HPDE6-E6E7 (cell line): ENCODE data around the gene FPGS.
"Not testable (repeated sequence)": the region's sequence is repeated elsewhere in the genome, so short reads cannot be mapped to it uniquely, and the experiment has no call there.

Source experiments
- DNase-seq: peaks from one replicate; pipeline ENCODE4 v3.0.0; 2011; ENCODE audit warnings: missing footprints; ENCODE audit errors: extremely low spot score

Gene FPGS

GRCh38 chr9:127802576-127803443 is at the start of gene FPGS:
Gene FPGS (plus strand): TSS chr9:127802882. CDS start chr9:127802925, 43 bp downstream.
- peak; percentile 69 for DNase-seq

GRCh38 chr9:127753148-127753547 is 49.5 kb upstream of the FPGS start:
- DNase-seq: no peak

DNA sequence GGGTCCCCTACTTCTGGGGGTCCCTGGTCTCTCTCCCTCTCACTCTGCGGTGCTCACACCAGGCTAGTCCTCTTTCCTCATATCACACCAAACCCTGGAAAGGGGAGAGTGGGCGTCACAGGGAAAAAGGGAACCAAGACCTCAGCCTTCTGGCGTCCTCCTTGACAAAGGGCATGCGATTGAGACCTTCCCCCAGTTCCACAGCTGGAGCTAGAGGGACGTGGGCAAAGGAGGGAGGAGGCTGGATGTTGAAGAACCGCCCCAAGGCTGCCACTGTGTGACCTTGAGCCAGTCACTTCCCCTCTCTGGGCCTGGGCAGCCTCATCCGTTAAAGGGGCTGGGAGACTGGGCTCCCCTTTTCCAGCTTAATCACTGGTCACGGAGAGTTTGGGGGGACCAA is 49.1 kb upstream of the FPGS start:
- no peak for DNase-seq

GRCh38 chr9:127754099-127755060 is 48.3 kb upstream of the FPGS start:
- no peak for DNase-seq

DNA sequence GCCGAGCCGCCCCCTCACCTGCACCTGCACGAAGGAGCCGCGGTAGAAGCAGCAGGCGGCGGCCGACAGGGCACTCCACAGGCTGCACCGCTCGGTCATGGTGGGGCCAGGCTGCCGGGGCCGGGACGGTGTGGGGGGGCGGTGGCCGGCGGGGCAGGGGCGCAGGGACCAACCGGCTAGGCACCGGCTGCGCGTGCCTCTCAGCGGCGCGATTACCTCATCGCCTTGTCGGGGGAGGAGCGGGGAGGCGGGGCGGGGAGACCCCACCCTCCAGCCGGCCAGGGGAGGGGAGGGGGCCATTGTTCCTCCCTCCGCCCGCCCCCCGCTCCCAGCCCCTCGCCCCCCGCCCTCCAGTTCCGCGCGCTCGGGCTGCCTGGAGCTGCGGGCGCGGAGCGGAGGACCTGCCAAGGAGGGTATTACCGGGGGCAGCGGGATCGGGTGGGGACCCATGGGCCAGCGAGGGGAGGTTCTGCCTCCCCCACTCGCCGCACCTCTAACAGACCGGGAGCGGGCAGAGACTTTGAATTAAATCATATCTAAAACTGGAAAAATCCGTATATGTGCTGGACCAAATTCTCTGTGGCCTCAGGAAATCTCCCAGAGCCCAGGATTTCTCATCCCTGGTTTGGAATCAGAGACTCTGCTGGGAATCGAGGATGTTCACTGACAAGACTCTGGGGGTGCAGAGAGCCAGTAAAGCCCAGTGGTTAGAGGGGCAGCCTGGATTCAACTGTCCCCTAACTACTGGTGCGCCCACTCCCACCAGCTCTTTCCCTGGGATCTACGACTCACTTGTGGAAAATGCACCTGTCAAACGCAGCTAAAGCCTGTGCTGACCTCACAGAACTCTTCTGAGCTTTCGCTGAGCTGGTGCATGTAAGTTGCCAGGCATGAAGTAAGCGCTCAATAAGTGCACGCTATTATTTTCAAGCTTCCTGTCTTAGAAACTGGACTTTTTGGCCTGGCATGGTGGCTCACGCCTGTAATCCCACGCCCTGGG is 47.3 kb upstream of the FPGS start:
- DNase-seq: no peak

GRCh38 chr9:127756233-127756632 is 46.4 kb upstream of the FPGS start:
- DNase-seq: no peak

DNA sequence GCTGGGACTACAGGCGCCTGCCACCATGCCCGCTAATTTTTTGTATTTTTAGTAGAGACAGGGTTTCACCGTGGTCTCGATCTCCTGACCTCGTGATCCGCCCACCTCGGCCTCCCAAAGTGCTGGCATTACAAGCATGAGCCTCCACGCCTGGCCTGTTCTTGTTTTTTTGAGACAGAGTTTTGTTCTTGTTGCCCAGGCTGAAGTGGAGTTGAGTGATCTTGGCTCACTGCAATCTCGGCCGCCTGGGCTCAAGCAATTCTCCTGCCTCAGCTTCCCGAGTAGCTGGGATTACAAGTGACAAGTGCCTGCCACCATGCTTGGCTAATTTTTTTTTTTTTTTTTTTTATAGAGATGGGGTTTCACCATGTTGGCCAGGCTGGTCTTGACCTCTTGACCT is 45.9 kb upstream of the FPGS start:
- not testable (repeated sequence) for DNase-seq

DNA sequence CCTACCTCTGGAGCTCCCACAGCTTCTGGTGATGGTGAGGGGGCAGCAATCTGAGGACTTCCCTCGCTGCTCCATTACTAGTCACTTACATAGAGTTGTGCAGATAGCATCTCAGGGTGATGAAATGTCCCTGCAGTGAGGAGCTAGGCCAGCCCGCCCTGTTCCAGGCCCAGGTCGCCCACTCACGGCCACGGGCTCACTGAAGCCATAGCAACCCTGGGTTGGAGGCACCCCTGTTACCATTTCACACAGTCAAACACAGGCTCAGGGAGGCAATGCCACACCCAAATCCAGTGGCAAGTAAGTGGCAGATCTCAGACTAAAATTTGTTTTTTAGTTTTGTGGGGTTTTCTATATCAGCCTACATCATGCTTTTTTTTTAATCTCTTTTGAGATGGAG is 43.8 kb upstream of the FPGS start:
- DNase-seq: no peak

GRCh38 chr9:127761061-127761460 is 41.6 kb upstream of the FPGS start:
- DNase-seq: no peak

DNA sequence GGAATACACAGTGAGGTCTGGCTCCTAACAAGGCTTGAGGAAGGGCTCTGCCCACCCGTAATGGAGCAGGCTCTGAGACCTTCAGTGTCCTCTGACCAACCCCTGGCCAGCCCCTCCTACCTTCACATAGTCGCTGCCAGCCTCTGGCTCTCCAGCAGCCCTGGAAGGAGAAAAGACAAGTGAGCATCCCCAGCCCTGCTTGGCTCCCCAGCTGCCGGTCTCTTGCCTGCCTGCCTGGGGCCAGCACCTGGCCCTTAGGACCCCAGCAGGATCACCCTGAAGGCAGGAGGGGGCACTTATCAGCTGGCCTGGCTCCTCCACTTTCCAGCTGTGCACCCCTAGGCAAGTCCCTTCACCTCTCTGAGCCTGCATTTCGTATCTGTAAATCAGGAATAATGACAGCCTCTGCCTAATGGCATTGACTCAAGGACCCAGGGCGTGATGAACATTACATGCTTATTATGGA is 41.2 kb upstream of the FPGS start:
- no peak for DNase-seq

DNA sequence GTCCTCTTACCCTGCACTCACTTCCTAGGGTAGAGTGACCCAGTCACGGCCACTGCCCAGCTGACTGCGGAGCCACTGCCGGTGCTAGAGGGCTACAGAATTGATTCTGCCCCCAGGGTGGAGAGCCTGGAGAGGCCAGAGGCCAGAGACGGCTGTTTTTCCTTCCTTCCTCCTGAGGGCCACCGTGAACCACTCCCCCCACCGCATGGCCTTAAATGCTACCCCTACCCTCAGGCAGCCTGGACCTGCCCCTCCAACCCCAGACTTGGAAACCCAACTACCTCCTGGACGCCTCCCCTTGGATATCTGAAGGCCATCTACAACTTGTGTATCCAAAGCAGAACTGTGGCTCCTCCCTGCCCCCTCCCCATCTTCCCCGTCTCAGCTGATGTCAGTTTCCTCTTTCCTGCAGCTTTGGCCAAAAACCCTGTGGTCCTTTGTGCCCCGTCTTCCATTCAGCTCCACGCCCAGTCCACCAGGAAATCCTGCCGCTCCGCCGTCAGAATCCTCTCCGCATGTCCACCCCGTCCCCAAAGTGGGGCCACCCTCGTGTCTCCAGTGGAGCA is 40.5 kb upstream of the FPGS start:
- DNase-seq: no peak

GRCh38 chr9:127763918-127764384 is 38.7 kb upstream of the FPGS start:
- no peak for DNase-seq

GRCh38 chr9:127765418-127765817 is 37.3 kb upstream of the FPGS start:
- no peak for DNase-seq

DNA sequence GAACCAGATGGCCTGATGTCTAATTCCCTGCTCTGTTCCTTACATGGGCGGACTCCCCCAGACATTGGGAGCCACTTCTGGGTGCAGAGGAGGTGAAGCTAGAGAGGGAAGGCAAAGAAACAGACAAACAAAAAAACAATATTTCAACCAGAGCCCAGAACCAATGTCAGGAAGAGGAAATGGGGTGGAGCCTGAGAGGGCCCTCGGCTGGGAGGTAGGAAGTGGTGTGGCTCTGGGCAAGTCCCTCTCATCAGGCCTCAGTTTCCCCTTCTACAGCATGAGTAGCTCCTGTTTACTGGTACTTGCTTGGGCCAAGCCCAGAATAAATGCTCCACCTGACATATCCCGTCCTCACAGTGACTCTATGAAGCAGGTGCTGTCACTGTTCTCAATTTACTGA is 35.3 kb upstream of the FPGS start:
- no peak for DNase-seq

GRCh38 chr9:127767909-127768331 is 34.8 kb upstream of the FPGS start:
- no peak for DNase-seq

DNA sequence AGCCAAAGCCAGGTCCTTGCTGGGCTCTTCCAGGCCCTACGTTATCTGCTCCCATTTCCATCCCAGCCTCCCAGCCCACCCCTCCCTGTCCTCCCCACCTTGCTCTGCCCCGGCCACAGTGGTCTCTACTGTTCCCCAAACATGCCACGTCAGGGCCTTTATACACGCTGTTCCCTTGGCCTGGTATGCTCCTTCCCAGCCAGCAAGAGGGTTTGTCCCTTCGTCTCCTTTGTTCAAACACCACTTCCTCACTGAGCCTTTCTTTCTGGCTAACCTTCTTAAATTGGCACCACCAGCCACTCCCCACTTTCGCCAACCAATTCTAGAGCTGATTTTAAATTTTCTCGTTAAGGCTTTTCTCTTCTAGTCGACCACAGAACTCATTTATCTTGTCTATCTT is 34.0 kb upstream of the FPGS start:
- DNase-seq: no peak

DNA sequence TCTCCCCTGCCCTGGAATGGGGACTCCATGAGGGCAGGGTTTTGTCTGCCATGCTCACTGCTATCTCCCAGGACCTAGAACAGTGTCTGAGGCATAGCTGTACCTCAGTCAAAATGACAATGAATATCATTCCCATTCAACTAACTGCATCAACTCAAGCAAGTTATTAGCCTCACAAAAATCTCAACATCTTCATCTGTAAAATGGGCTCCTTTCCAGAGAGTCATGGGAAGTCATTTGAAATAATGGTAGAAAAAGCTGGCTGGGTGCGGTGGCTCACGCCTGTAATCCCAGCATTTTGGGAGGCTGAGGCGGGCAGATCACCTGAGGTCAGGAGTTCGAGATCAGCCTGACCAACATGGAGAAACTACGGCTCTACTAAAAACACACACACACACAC is 33.6 kb upstream of the FPGS start:
- DNase-seq: no peak

- DNase-seq: no peak
Observed at GRCh38 chr9:127769929-127770582, 32.6 kb upstream of the FPGS start.

DNA sequence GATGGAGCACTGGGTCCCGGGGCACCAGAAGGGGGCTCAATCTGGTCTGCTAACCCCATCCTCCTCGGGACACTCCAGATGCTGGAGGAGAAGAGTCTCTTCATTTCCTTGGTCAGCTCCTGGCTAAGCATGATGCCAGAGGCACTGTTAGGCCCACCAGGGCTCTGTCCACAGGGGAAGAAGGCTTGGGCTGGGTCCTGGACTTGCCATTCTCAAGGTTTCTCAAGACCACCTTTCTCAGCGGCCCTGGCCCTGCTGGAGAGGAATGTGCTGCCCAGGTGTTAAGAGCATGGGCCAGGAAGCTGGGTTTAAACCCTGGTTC is 32.1 kb upstream of the FPGS start:
- DNase-seq: no peak

DNA sequence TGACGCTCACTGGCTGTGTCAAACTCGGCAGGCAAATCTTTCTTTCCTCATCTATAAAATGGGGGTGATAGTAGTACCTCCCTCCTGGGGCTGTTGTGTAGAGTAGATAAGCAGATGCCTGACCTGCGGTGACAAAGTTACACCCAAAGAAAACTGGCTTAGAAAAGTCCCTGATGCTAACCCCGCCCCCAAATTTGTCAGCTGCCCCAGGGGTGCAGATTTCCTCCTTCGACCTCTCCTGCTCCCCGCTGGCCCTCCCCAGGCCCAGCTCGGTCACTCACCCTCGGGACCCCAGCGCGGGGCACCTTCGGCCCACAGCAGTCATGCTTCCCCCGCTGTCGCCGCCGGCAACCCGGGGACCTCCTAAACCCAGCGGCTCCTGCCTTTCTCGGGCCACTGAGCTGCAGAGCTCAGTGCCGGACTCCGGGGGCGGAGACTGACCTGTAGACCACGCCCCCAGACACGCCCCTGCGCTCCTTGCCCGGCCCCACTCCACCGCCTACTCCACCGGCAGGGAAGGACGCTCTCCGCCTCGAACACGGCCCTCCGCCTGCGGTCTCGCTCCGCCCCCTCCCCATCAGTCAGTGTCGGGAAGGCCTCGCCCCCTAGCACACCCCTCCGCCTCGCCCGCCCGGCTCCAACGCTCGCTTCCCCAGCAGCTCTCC is 31.6 kb upstream of the FPGS start:
- peak; percentile 97 for DNase-seq
